Myocyte (in vitro differentiated cells): ENCODE data around the gene COBLL1. TPM values are rescaled to one million over a fixed set of nuclear protein-coding genes. Genes with fewer than 3 reads are reported as not detected.

Experiments
- DNase-seq: peaks from one replicate; pipeline ENCODE4 v3.0.0-alpha.2; 2012; ENCODE audit warnings: low read depth
- total RNA-seq: library from RNA; depleted of rRNA; stranded (reverse); fragments of >200 nt; gene quantifications from 2 replicates; pipeline ENCODE4 v1.2.3, GENCODE V29; 2014

Gene COBLL1
- total RNA-seq, 1 donor from 2014 or later: 5.6 TPM

DNA sequence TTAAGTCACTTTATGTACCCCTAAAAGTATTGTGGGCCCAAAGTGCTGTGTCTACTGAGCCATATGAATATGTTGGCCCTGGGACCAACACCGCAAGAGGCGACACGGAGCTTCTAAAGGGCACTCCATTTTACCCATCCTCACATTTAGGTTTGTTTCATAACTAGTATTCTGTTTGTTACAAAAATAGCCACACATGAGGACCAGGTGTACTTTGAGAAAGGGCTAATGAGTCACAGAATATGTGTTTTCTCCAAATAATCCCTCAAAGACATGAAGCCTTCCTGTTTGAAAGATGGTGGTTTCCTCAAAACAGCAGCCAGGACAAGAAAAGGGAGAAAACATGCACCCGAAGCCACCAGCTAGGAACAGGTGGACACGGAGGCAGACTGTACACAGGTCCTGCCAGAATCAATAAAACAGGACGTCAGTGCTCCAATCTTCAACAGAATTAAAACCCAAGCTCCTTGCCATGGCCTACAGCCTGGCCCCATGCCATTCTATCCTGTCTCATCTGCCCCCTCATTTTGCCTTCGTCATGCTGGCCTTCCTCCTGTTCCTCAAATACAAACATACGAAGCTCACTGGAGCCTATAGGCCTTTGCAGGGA lies 198.6 kb downstream of the COBLL1 start:
- no peak for DNase-seq

DNA sequence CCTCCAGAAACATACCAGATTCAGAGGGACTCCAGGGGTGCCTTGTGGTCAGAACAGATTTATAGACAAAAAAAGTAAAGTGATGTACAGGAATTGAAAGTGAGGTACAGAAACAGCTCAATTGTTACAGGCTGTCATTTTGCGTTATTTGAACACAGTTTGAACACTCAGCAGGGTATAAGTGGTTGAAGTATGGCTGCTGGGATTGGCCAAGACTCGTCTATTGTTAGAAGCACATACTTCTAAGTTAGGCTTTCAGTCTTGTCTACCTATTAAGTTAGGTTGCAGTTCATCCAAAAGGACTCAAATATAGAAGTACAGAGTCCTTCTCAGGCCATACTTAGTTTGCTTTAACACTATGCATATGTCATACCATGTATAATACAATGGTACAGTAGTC lies 199.4 kb downstream of the COBLL1 start:
- no peak for DNase-seq

Other genes with a start within 250 kb of the COBLL1 start
- 0.43 and 0.52 TPM in 2 replicates for gene GRB14, start 220.3 kb downstream of the COBLL1 start, total RNA-seq
- 0.19 TPM in 1 of 2 replicates, not detected in the other for gene SLC38A11, start 113.7 kb upstream of the COBLL1 start, total RNA-seq